GM19397 (cell line): ENCODE results near the gene SPEG.

Experiments used
- ATAC-seq: cut with Tn5 transposase; IDR thresholded peaks from one replicate; pipeline ENCODE4 v1.9.1; 2021; ENCODE audit warnings: mild to moderate bottlenecking, moderate library complexity; ENCODE audit not compliant: unreplicated experiment

Gene SPEG

DNA sequence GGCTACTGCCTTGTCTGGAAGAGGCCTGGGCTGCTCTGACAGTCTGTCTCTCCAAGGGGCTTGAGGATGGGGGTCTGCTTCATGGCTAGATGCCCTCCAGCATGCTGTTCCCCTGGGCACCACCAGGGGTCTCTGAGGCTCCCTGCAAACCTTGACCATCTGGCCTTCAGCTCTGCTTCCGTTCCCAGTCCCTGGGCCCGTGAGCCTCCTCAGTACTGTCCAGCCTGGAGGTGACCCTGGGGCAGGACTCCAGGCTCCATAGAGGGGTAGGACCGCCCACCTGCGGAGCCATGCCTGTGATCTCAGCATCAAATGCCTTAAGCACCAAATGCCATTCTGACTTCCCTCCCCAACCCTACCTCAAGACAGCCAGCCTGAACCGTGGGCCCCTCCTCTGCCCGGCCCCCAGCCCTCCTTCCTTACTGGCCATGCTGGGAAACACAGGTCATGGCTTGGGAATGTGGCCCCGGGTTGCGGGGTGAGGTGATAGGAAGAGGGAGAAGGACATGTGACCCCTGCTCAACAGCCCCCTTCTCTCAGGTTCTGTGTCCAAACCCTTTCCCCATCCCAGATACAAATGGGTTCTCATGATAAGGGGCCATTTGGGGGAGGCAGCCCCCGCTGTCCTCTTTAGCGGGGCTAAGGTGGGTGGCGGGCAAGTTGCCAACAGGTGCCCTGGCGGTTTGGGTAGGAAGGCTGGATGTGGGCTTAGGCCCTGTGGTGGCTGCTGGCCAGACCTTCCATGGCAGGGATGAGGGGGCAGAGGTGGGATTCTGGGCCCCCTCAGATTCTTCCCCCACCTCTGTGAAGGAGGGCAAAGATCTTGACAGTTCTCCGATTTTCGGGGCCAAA lies 25.0 kb downstream of the SPEG start:
- ATAC-seq, result peak; percentile 57

GRCh38 chr2:219460424-219460926 lies 25.8 kb downstream of the SPEG start:
- no peak for ATAC-seq

GRCh38 chr2:219461047-219461514 lies 26.4 kb downstream of the SPEG start:
- ATAC-seq, result no peak

DNA sequence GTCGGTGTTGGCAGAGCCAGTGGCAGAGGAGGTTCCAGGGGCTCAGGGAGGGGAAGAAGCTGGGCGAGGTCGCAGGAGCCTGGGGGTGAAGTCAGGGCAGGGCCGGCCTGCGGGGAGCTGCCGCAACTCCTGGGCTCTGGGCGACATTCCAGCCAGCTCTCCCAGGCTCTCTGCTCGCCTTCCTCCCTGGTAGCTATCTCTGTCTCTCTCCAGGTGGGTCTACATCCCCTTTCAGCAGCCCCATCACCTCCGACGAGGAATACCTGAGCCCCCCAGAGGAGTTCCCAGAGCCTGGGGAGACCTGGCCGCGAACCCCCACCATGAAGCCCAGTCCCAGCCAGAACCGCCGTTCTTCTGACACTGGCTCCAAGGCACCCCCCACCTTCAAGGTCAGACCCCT lies 27.0 kb downstream of the SPEG start:
- ATAC-seq, result no peak

GRCh38 chr2:219462349-219462748 lies 27.7 kb downstream of the SPEG start:
- no peak for ATAC-seq

GRCh38 chr2:219464286-219465032 lies 29.8 kb downstream of the SPEG start:
- ATAC-seq, result no peak

- no peak for ATAC-seq
These were observed 31.3 kb downstream of the SPEG start for GRCh38 chr2:219465659-219466561.

GRCh38 chr2:219466816-219467735 lies 32.4 kb downstream of the SPEG start:
- no peak for ATAC-seq

- ATAC-seq, result no peak
These were observed 33.1 kb downstream of the SPEG start for GRCh38 chr2:219467736-219468075.

DNA sequence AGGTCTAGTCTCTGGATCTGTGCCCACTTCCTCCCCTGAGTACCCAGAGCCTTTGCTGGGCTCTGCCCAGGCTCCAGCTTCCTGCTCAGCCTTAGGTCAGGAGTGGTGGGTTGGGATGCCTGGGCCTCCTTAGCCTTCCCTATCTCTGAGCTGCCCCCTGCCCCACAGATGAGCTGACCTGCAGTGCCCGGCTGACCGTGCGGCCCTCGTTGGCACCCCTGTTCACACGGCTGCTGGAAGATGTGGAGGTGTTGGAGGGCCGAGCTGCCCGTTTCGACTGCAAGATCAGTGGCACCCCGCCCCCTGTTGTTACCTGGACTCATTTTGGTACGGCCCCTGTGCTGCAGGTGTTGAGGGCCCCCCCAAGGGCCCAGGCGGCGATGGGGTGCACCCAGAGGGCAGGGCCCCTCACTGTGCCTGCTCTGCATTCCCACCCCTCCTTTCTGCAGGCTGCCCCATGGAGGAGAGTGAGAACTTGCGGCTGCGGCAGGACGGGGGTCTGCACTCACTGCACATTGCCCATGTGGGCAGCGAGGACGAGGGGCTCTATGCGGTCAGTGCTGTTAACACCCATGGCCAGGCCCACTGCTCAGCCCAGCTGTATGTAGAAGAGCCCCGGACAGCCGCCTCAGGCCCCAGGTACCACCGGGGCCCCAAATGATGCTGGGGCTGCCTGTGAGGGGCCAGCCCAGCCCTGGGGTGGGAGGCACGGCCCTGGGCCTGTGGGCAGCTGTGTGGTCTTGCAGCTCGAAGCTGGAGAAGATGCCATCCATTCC lies 34.0 kb downstream of the SPEG start:
- ATAC-seq, result no peak

GRCh38 chr2:219469186-219469724 lies 34.6 kb downstream of the SPEG start:
- no peak for ATAC-seq

- ATAC-seq, result no peak
These were observed 35.8 kb downstream of the SPEG start for GRCh38 chr2:219470429-219470828.

DNA sequence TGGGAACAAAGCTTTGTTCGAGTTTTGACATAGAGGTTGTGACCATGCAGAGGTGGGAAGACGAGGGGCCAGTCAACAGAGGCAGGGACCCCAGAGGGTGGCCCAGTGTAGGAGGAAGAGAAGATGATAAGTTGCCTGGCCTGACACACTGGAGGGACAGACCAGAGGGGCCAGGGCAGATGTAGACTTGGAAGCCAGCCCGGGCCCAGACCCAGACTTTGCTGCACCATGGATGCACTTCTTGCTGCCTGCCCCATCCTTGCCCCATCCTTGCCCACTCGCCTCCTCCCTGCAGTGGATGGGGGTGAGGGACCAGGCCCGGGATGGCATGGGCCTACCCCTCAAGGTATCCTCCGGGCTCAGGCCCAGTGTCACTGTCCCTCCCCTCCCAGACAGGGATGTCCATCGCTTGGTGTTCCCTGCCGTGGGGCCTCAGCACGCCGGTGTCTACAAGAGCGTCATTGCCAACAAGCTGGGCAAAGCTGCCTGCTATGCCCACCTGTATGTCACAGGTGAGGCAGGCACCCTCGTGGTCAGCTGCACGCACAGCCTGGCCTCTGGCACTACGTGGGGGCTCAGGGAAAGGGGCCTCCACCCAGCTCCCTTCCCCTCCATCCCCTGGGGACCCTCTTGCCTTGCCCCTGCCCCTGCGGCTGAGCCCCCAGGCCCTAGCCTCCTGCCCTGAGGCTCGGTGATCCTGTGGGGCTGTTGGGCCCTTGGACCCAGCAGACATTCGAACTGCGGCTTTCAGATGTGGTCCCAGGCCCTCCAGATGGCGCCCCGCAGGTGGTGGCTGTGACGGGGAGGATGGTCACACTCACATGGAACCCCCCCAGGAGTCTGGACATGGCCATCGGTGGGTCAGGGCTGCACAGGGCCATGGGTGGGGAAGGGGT lies 37.1 kb downstream of the SPEG start:
- no peak for ATAC-seq

DNA sequence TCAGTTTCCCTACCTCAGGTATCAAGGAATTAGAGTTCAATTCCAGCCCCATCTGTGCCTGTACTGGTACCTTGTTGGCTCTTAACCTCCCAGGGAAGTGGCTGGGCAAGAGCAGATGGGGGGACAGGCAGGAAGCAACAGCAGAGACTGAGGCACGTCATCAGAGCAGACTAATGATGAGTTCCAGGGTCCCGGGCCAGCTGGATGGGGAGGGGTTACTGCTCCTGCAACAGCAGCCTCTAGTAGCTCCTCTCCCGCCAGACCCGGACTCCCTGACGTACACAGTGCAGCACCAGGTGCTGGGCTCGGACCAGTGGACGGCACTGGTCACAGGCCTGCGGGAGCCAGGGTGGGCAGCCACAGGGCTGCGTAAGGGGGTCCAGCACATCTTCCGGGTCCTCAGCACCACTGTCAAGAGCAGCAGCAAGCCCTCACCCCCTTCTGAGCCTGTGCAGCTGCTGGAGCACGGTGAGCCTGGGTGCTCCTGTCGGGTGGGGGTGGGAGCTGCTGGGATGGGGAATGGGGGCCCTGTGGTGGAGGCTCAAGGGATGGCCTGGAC lies 38.1 kb downstream of the SPEG start:
- ATAC-seq, result no peak

DNA sequence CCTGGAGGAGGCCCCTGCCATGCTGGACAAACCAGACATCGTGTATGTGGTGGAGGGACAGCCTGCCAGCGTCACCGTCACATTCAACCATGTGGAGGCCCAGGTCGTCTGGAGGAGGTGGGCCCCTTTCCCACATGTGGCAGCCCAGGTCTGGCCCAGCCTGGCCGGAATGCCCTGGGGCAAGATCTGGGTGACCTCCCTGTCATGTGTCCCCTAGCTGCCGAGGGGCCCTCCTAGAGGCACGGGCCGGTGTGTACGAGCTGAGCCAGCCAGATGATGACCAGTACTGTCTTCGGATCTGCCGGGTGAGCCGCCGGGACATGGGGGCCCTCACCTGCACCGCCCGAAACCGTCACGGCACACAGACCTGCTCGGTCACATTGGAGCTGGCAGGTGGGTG lies 38.9 kb downstream of the SPEG start:
- ATAC-seq, result no peak

DNA sequence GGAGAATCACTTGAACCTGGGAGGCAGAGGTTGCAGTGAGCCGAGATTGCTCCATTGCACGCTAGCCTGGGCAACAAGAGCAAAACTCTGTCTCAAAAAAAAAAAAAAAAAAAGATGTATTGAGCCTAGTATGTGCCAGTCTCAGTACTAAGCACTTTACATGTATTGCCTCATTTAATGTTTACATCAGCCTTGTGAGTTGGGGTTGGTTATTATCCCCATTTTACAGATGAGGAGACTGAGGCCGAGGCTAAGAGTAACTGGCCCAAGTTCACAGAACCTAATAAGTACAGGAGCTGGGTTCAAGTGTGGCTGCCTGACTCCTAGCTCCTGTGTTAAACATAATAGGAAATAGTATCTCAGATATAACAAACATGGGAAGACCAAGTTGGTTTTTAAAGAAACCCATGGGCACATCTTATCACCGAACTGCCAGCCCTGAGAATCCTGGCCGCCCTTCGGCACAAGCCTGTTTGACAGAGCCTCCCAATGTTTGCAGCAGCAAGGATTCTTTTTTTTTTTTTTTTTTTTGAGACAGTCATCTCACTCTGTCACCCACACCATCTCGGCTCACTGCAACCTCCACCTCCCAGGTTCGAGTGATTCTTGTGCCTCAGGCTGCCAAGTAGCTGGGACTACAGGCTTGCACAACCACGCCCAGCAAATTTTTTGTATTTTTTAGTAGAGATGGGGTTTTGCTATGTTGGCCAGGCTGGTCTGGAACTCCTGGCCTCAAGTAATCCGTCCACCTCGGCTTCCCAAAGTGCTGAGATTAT lies 39.8 kb downstream of the SPEG start:
- no peak for ATAC-seq

- no peak for ATAC-seq
These were observed 40.6 kb downstream of the SPEG start for GRCh38 chr2:219475278-219475677.
